ENCODE results near the gene NUP214. TPM values are rescaled to one million over a fixed set of nuclear protein-coding genes. Genes with fewer than 3 reads are reported as not detected.

Gene NUP214
- total and polyA plus RNA-seq, 2 of the 4 experiments (the other 2 are of a cell fraction): 7.9 to 13.4 TPM

GRCh38 chr9:131169563-131170240 is 44.3 kb downstream of the NUP214 start:
- Histone ChIP-seq H3K9me1 (ENCODE audit: insufficient read depth, low read length) (no peaks in the 10 kb centered on the region), H2AK5ac (ENCODE audit: low read depth, low read length) (no peak overlapping the region), H2BK20ac (ENCODE audit: low read depth, low read length) (no peak overlapping the region), H3K4me1 (ENCODE audit: control insufficient read depth, insufficient read depth, low read length) (no peaks in the 10 kb centered on the region), H2BK5ac (ENCODE audit: low read depth, low read length, poor library complexity, severe bottlenecking) (no peak overlapping the region), H3K79me1 (ENCODE audit: low read depth in 1 of 2, low read length in 2 of 2) (peaks cover 15 to 24% of the 10 kb centered on the region in 2 experiments), H4K5ac (ENCODE audit: low read depth, low read length) (no peak overlapping the region), H3K18ac (ENCODE audit: low read depth, low read length) (no peak overlapping the region), H4K91ac (ENCODE audit: insufficient read depth, low read depth, low read length) (no peak overlapping the region), H2AK9ac (replicated peaks; ENCODE audit: low read depth, low read length, poor library complexity) (no peak overlapping the region), H2BK15ac (ENCODE audit: low read depth, low read length) (no peak overlapping the region), H3K56ac (ENCODE audit: extremely low read depth, insufficient read depth, low read length) (no peak overlapping the region), H3K4me2 (ENCODE audit: low read depth, low read length) (no peak overlapping the region), H4K20me1 (ENCODE audit: insufficient read depth, low read length) (peaks cover 3% of the 10 kb centered on the region), H2AFZ (replicated peaks; ENCODE audit: low read length, poor library complexity) (no peak overlapping the region), H2BK120ac (ENCODE audit: low read depth, low read length) (no peak overlapping the region), H3K9ac (ENCODE audit: low read depth, low read length) (no peak overlapping the region), H3K4me3 (ENCODE audit: insufficient read depth, low read depth, low read length) (no peak overlapping the region), H3K9me3 (ENCODE audit: control insufficient read depth, insufficient read depth, low read length) (no peaks in the 10 kb centered on the region), H3K36me3 (ENCODE audit: control insufficient read depth, insufficient read depth, low read length) (peaks cover 19% of the 10 kb centered on the region), H3K27ac (ENCODE audit: insufficient read depth, low read length) (no peak overlapping the region), H3K23ac (ENCODE audit: low read depth, low read length) (no peak overlapping the region), H4K8ac (ENCODE audit: low read depth in 2 of 2, low read length in 2 of 2) (no peak overlapping the region), H3K4ac (ENCODE audit: low read depth, low read length) (no peak overlapping the region), H3K27me3 (ENCODE audit: control insufficient read depth, insufficient read depth, low read length) (no peaks in the 10 kb centered on the region), H3K14ac (replicated peaks; ENCODE audit: low read depth, low read length) (no peak overlapping the region)
- no peak for ATAC-seq (ENCODE audit: low read depth)
- dilution Hi-C loops (cut with HindIII; ENCODE audit: low sequenced_read_pairs, unreplicated experiment): no loop called here
- no peak for DNase-seq
- BruUV-seq (replicated peaks): no TSS peak
- intact Hi-C loops (cut with micrococcal nuclease): loop anchor here (5.0 to 10.0 kb wide), 2 partner anchors 42 to 265 kb away; partner anchors contain the start of gene NUP214
- WGBS, 2 experiments (ENCODE audit: extremely low coverage in 2 of 2, insufficient read length in 1 of 2): 100% methylated on average over 1 of the region's 7 CpGs; no CpG with 5 or more reads in 1 of the 2 experiments
- CTCF ChIA-PET: no interaction called here
- in situ Hi-C loops (cut with MboI; ENCODE audit: low sequenced_read_pairs): no loop called here
- POLR2A ChIA-PET (ENCODE audit: unreplicated experiment): no interaction called here
- TF ChIP-seq RAD21 (IDR thresholded peaks at IDR 0.05; ENCODE audit: low read length) (no peak), NFE2L2 (IDR thresholded peaks at IDR 0.05; ENCODE audit: low read depth, low read length) (no peak)
